ENCODE results near the gene RNF213.

The RNF213 gene

GRCh38 chr17:80359422-80360110 is 98.9 kb downstream of the RNF213 start:
- DNase-seq (ENCODE audit: extremely low spot score, insufficient read length, low read depth), result no peak

GRCh38 chr17:80360396-80360795 is 99.7 kb downstream of the RNF213 start:
- DNase-seq (ENCODE audit: extremely low spot score, insufficient read length, low read depth) (no peak), FAIRE-seq (no peak)

More at GRCh38 chr17:80359422-80360110, 98.9 kb downstream of the RNF213 start:
- no peak for FAIRE-seq

GRCh38 chr17:80361495-80362220 is 101.0 kb downstream of the RNF213 start:
- FAIRE-seq (no peak), DNase-seq (ENCODE audit: extremely low spot score, insufficient read length, low read depth) (no peak)

- no peak for FAIRE-seq
- DNase-seq (ENCODE audit: extremely low spot score, insufficient read length, low read depth), result no peak
These were observed 101.9 kb downstream of the RNF213 start for GRCh38 chr17:80362428-80363119.

GRCh38 chr17:80363120-80363515 is 102.5 kb downstream of the RNF213 start:
- no peak for DNase-seq (ENCODE audit: extremely low spot score, insufficient read length, low read depth)
- FAIRE-seq, result no peak

GRCh38 chr17:80363518-80364090 is 103.0 kb downstream of the RNF213 start:
- no peak for DNase-seq (ENCODE audit: extremely low spot score, insufficient read length, low read depth)
- no peak for FAIRE-seq

GRCh38 chr17:80364091-80364691 is 103.5 kb downstream of the RNF213 start:
- no peak for FAIRE-seq
- no peak for DNase-seq (ENCODE audit: extremely low spot score, insufficient read length, low read depth)

GRCh38 chr17:80365001-80365965 is 104.6 kb downstream of the RNF213 start:
- DNase-seq (ENCODE audit: extremely low spot score, insufficient read length, low read depth), result no peak
- no peak for FAIRE-seq

- no peak for FAIRE-seq
- no peak for DNase-seq (ENCODE audit: extremely low spot score, insufficient read length, low read depth)
These were observed 105.3 kb downstream of the RNF213 start for GRCh38 chr17:80365983-80366382.

- no peak for DNase-seq (ENCODE audit: extremely low spot score, insufficient read length, low read depth)
- FAIRE-seq, result no peak
These were observed 106.9 kb downstream of the RNF213 start for GRCh38 chr17:80367503-80367902.

GRCh38 chr17:80371196-80371595 is 110.5 kb downstream of the RNF213 start:
- FAIRE-seq (no peak), DNase-seq (ENCODE audit: extremely low spot score, insufficient read length, low read depth) (no peak)

GRCh38 chr17:80372456-80372855 is 111.8 kb downstream of the RNF213 start:
- DNase-seq (ENCODE audit: extremely low spot score, insufficient read length, low read depth) (no peak), FAIRE-seq (no peak)

- FAIRE-seq (no peak), DNase-seq (ENCODE audit: extremely low spot score, insufficient read length, low read depth) (no peak)
These were observed 112.4 kb downstream of the RNF213 start for GRCh38 chr17:80372922-80373570.

- FAIRE-seq (no peak), DNase-seq (ENCODE audit: extremely low spot score, insufficient read length, low read depth) (no peak)
These were observed 113.5 kb downstream of the RNF213 start for GRCh38 chr17:80374039-80374731.

GRCh38 chr17:80374732-80375585 is 114.3 kb downstream of the RNF213 start:
- FAIRE-seq, result no peak
- no peak for DNase-seq (ENCODE audit: extremely low spot score, insufficient read length, low read depth)

GRCh38 chr17:80376531-80376930 is 115.9 kb downstream of the RNF213 start:
- DNase-seq (ENCODE audit: extremely low spot score, insufficient read length, low read depth), result no peak
- FAIRE-seq, result no peak

GRCh38 chr17:80377798-80378197 is 117.1 kb downstream of the RNF213 start:
- no peak for FAIRE-seq

More at GRCh38 chr17:80377798-80378197, 117.1 kb downstream of the RNF213 start:
- DNase-seq (ENCODE audit: extremely low spot score, insufficient read length, low read depth), result no peak
